HG03378 (cell line): ENCODE data around the gene NHSL2.
"Not testable (repeated sequence)": the region's sequence is repeated elsewhere in the genome, so short reads cannot be mapped to it uniquely, and the experiment has no call there.

Experiments used
- ATAC-seq: cut with Tn5 transposase; IDR thresholded peaks from one replicate; pipeline ENCODE4 v1.9.1; 2021; ENCODE audit warnings: mild to moderate bottlenecking, moderate library complexity; ENCODE audit not compliant: unreplicated experiment

The NHSL2 gene

GRCh38 chrX:72038868-72039267 is 128.2 kb downstream of the NHSL2 start:
- ATAC-seq = no peak

GRCh38 chrX:72040506-72040905 is 129.9 kb downstream of the NHSL2 start:
- no peak for ATAC-seq

- no peak for ATAC-seq
Observed at GRCh38 chrX:72041176-72041575, 130.5 kb downstream of the NHSL2 start.

- ATAC-seq = no peak
Observed at GRCh38 chrX:72041871-72042851, 131.5 kb downstream of the NHSL2 start.

GRCh38 chrX:72042852-72043248 is 132.2 kb downstream of the NHSL2 start:
- no peak for ATAC-seq

- no peak for ATAC-seq
Observed at GRCh38 chrX:72043636-72044035, 133.0 kb downstream of the NHSL2 start.

GRCh38 chrX:72045141-72045540 is 134.5 kb downstream of the NHSL2 start:
- ATAC-seq = no peak

GRCh38 chrX:72045552-72046277 is 135.1 kb downstream of the NHSL2 start:
- ATAC-seq = no peak

GRCh38 chrX:72046447-72046846 is 135.8 kb downstream of the NHSL2 start:
- ATAC-seq = no peak

GRCh38 chrX:72048510-72049455 is 138.1 kb downstream of the NHSL2 start:
- no peak for ATAC-seq

- ATAC-seq = no peak
Observed at GRCh38 chrX:72050011-72050410, 139.4 kb downstream of the NHSL2 start.

- ATAC-seq = no peak
Observed at GRCh38 chrX:72051589-72051988, 140.9 kb downstream of the NHSL2 start.

- no peak for ATAC-seq
Observed at GRCh38 chrX:72052415-72053090, 141.9 kb downstream of the NHSL2 start.

- no peak for ATAC-seq
Observed at GRCh38 chrX:72053508-72053907, 142.9 kb downstream of the NHSL2 start.

GRCh38 chrX:72054779-72055489 is 144.3 kb downstream of the NHSL2 start:
- no peak for ATAC-seq

- ATAC-seq = no peak
Observed at GRCh38 chrX:72057331-72057730, 146.7 kb downstream of the NHSL2 start.

GRCh38 chrX:72057849-72058248 is 147.2 kb downstream of the NHSL2 start:
- no peak for ATAC-seq

GRCh38 chrX:72058346-72058745 is 147.7 kb downstream of the NHSL2 start:
- not testable (repeated sequence) for ATAC-seq

GRCh38 chrX:72060196-72060920 is 149.7 kb downstream of the NHSL2 start:
- no peak for ATAC-seq
